DMS114 treated with DMSO at 0.1 percent for 48 hours (cell line): Measurements from ENCODE around the gene RFWD3.
"Not testable (repeated sequence)": the region's sequence is repeated elsewhere in the genome, so short reads cannot be mapped to it uniquely, and the experiment has no call there.

Experiments
- DNase-seq: peaks from one replicate; lab custom pipeline; 2025; ENCODE audit not compliant: unreplicated experiment; lab: John Stamatoyannopoulos, UW

The RFWD3 gene

GRCh38 chr16:74667255-74667700 is 601 bp upstream of the RFWD3 start:
- DNase-seq = no peak

- DNase-seq = no peak
These were observed 661 bp downstream of the RFWD3 start for GRCh38 chr16:74666010-74666421.

- no peak for DNase-seq
These were observed 5.6 kb downstream of the RFWD3 start for GRCh38 chr16:74661064-74661463.

GRCh38 chr16:74660383-74660782 is 6.3 kb downstream of the RFWD3 start:
- DNase-seq = no peak

GRCh38 chr16:74659041-74659440 is 7.6 kb downstream of the RFWD3 start:
- DNase-seq = no peak

GRCh38 chr16:74657870-74658642 is 8.6 kb downstream of the RFWD3 start:
- no peak for DNase-seq

- no peak for DNase-seq
These were observed 12.1 kb downstream of the RFWD3 start for GRCh38 chr16:74654536-74655050.

- DNase-seq = not testable (repeated sequence)
These were observed 13.8 kb downstream of the RFWD3 start for GRCh38 chr16:74652883-74653282.

GRCh38 chr16:74652249-74652648 is 14.4 kb downstream of the RFWD3 start:
- DNase-seq = no peak

- no peak for DNase-seq
These were observed 14.8 kb downstream of the RFWD3 start for GRCh38 chr16:74651841-74652240.

GRCh38 chr16:74650966-74651567 is 15.6 kb downstream of the RFWD3 start:
- peak; percentile 14 for DNase-seq

- DNase-seq = no peak
These were observed 16.7 kb downstream of the RFWD3 start for GRCh38 chr16:74649839-74650504.

GRCh38 chr16:74641969-74642368 is 24.7 kb downstream of the RFWD3 start:
- no peak for DNase-seq

GRCh38 chr16:74637742-74638453 is 28.8 kb downstream of the RFWD3 start:
- DNase-seq = no peak

- no peak for DNase-seq
These were observed 31.4 kb downstream of the RFWD3 start for GRCh38 chr16:74635303-74635702.

- no peak for DNase-seq
These were observed 33.0 kb downstream of the RFWD3 start for GRCh38 chr16:74633686-74634085.

- no peak for DNase-seq
These were observed 39.0 kb downstream of the RFWD3 start for GRCh38 chr16:74627506-74628220.

GRCh38 chr16:74626741-74627416 is 39.8 kb downstream of the RFWD3 start:
- DNase-seq = no peak

- DNase-seq = no peak
These were observed 41.0 kb downstream of the RFWD3 start for GRCh38 chr16:74625500-74626350.
